Measurements from ENCODE around the gene TFAP2E.

GRCh38 chr1:35605071-35605866, 32.2 kb downstream of the TFAP2E start:
- no peak for TF ChIP-seq CTCF (IDR thresholded peaks at IDR 0.05; ENCODE audit: insufficient read depth, low read depth, low read length)
- no peak for TF ChIP-seq EZH2 (IDR thresholded peaks at IDR 0.05; ENCODE audit: insufficient read depth, low read length)
